IPS-18c (cell line): ENCODE measurements around the gene HES7.
A peak's percentile ranks its signal among the peaks of the same experiment; 100 is the strongest.

Source experiments
- H3K4me3 ChIP-seq: 2 replicates; pipeline ENCODE4 v1.7.0; 2013; ENCODE audit warnings: low read depth, mild to moderate bottlenecking, low read length, moderate library complexity; ENCODE audit not compliant: insufficient read depth
- H3K9me3 ChIP-seq: one replicate; pipeline ENCODE4 v1.6.1; 2013; ENCODE audit warnings: mild to moderate bottlenecking, low read length, moderate library complexity; ENCODE audit not compliant: control insufficient read depth, insufficient read depth

Gene HES7

DNA sequence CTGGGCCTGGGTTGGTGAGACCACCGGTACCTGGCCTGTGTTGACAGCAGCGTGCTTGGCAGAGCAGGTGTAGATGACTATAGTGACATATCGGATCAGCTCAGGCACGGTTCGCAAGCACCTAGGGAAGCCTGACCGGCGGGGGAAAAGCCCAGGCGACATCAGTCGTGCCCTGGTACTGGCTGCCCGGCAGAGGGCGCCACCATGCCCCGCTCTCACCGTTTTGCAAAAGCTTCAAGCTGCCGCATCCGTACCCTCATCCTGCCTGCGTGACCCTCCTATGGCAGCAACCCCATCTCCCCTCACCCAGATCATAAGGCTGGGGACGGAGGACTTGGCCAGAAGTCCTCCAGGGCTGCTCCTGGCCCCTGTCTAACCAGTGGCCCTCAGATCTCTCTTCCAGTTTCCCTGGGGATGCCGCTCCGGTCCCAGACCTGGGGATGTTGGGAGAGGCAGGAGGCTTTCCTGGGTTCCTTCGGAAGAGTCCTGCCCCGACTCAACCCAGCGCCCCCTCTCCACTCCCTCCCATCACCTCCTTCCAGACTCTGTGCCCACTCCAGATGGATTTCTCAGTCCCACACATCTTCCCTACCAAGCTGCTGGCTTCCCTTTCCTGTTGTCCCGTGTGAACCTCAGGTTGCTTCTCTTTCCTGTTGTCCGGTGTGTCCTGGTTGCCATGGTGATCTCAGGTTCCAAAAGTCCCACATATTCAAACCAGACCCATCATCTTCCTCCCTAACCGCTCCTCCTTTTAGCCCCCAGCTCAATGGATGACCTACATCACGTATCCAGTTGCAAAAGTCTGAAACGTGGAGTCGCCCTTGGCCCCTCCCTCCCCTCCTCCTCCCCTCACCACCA lies 50.0 kb downstream of the HES7 start:
- Histone ChIP-seq H3K4me3 (peak overlapping the region; percentile 42; the same call in 1 of the 2 replicates), H3K9me3 (no peaks in the 10 kb centered on the region)

DNA sequence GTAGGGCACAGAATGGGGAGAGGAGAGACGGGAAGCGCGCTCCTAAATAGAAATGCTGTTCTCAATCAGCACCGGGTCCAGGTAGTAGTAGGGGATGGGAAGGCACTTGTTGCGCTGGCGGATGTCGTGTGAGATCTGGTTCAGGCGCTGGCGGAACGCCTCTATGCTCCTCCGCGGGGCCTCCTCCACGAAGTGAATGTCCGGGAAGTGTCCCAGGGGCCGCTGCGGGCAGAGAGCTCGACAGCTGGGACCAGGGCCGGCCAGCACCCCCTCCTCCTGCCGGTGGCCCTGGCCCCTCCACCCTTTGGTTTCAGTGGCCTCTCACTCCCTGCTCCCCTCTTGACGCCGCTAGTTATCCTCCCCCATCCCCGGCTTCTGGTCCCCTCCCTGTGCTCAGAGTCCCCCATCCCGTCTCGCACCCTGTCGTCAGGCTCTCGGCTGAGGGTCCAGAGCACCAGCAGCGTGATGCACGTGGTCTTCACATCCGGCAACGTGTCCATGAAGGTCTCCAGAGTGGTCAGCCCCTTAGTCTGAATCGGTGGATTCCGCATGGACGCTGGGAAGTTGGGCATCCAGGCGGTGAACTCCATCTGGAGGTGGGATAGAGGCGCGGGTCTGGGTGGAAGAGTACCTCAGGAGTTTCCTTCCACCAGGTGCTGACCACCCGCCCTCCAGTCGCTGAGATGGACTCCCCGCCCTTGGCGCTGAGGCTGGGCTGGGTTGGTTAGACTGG lies 51.0 kb downstream of the HES7 start:
- no peaks in the 10 kb centered on the region for H3K9me3 ChIP-seq
- H3K4me3 ChIP-seq: peak overlapping the region; percentile 42

- Histone ChIP-seq H3K4me3 (peak overlapping the region; percentile 42; the same call in 1 of the 2 replicates), H3K9me3 (no peaks in the 10 kb centered on the region)
Observed at GRCh38 chr17:8072341-8072728, 51.6 kb downstream of the HES7 start.

DNA sequence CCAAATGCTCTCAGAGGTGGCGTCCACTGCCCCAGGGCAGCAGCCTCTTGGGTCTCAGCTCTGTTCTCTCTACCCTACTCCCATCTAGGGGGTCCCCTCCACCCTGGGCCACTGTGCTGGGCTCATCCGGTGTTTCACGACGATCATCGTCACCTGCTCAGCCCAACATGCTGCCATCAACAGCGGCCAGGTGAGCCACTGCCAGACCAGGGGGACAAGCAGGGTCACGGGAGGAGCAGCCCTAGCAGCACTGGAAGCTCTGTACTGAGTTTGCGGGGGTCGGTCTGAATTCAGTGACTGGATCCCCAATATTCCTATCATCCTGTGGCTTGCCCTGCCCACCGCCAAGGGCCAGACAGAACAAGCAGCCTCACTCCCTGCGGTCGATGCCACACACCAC lies 52.4 kb downstream of the HES7 start:
- Histone ChIP-seq H3K4me3 (no peak overlapping the region), H3K9me3 (no peaks in the 10 kb centered on the region)
